NCI-H2107 treated with DMSO at 0.1 percent for 48 hours (cell line): ENCODE measurements around the gene MAST4.

Source experiments
- DNase-seq: peaks from one replicate; lab custom pipeline; 2025; ENCODE audit not compliant: unreplicated experiment; lab: John Stamatoyannopoulos, UW

Gene MAST4

GRCh38 chr5:66603164-66603563, 7.0 kb downstream of the MAST4 start:
- DNase-seq, result no peak

GRCh38 chr5:66603881-66604280, 7.7 kb downstream of the MAST4 start:
- DNase-seq, result no peak

DNA sequence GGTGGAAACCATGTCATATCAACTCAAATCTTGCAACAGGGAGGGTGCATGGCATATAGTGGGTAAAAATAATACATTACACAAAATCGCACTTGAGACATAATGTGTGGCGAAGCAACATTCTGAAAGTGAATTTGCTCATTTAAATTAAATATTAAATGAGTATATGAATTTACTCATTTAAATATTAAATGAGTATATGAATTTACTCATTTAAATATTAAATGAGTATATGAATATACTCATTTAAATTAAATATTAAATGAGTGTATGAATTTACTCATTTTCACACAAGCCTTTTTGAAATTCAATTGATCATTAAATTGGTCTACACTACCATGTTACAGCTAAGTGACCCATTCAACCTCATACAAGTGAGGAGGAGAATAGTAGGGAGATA, 10.5 kb downstream of the MAST4 start:
- DNase-seq, result no peak

DNA sequence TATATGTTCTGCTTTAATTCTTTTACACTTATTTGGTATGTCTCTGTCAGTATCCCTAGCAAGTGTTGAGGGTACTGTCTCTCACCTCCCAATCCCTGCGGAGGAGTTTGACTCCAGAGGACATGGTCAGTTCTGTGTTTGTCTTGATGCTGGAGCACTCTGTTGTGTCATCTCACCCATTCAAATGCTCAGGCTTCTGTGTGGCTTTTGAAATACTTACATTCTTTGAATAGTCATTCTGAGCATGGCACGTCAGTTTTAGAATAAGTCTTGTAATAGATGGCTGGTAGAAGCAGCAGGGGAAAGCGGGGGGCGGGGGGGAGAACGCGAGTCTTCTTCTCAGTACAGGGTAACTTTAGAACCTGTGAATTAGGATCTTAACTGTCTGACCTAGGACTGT, 12.3 kb downstream of the MAST4 start:
- no peak for DNase-seq

DNA sequence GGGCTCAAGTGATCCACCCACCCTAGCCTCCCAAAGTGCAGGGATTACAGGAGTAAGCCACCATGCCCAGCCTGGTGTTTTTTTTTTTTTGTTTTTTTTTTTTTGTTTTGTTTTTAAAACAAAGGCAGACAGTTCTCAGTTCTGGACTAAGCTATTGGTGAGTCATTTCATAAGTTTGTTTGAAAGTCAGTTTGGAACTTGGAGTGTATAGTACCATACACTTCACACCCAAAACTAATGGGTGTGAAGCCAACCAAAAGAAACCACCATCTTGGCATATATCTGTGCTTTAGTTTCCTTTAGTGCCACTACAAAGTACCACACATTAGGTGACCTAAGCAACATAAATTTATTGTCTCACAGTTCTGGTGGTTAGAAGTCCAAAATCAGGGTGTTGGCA, 13.4 kb downstream of the MAST4 start:
- no peak for DNase-seq

DNA sequence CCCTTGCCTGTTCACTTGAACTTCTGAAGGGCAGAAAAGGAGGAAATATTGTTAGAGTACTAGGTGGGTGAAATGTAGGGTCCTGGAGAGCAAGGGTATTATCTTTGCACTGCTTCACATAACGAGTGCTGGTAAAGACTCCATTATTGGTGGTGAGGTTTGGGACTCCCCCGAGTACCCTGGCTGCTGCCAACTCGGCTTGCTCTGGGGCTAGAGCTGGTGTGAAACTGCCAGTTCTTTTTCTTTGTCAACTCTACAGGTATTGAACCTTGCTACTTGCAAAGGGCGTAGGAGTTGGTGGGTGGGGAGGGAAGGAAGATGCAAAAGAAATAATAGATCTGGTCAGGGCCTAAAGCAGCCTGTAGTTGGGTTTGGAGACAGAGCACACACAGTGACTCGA, 16.0 kb downstream of the MAST4 start:
- DNase-seq, result no peak

- DNase-seq, result no peak
Observed at GRCh38 chr5:66615136-66615535, 18.9 kb downstream of the MAST4 start.

DNA sequence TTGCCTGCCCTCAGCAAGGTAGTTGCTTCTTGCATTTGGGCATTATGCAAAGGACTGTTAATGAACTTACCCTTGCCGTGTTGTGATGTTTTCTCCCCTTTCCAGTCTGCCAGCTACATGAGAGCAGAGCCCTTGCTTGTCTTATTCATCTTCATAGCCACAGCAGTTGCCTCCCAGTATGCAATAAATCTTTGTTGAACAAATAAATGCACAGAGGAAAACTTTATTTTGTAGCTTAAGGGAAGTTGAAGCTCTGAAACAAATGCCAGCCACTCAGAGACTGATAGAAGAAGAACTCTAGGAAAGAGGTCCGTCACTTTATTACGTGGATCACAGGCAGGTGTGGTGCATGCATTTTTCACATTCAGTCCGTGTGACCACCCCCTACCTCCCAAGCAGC, 19.7 kb downstream of the MAST4 start:
- DNase-seq, result no peak

DNA sequence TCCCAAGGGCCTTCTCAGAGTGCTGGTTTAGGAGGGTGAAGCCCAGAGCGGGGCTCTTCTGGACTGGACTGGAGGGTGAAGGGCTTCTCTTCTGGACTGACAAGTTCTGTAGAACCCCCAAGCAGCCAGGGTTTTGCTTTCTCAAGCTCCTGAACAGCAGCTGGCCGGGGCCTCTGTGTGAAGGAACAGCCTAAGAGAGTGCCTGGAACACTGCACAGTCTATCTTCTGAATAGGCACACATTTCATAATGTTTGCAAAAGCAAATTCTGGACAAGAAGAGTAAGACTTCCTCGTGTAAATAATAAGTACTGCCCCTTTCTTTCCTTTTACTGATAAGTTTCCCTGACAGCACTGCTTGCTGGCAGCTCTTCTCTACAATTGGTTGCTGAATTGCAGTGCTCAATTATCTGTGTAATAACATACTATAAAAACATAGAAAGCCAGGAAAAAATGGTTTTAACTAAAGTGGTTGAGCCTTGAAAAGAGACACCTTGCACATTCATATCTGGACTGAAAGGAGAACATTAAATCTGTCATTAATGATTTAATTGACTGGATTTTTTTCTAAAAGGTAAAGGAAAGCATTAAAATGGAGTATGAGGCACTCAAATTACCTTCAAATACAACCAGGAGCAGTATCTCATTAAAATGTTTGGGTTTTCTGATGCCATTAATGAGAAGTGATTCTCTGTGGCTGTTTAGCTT, 20.5 kb downstream of the MAST4 start:
- DNase-seq, result no peak

GRCh38 chr5:66617226-66617861, 21.2 kb downstream of the MAST4 start:
- no peak for DNase-seq

- DNase-seq, result no peak
Observed at GRCh38 chr5:66617991-66618768, 22.0 kb downstream of the MAST4 start.

- DNase-seq, result no peak
Observed at GRCh38 chr5:66620711-66621110, 24.5 kb downstream of the MAST4 start.

- DNase-seq, result no peak
Observed at GRCh38 chr5:66621146-66621545, 25.0 kb downstream of the MAST4 start.

GRCh38 chr5:66621736-66622135, 25.5 kb downstream of the MAST4 start:
- DNase-seq, result no peak

DNA sequence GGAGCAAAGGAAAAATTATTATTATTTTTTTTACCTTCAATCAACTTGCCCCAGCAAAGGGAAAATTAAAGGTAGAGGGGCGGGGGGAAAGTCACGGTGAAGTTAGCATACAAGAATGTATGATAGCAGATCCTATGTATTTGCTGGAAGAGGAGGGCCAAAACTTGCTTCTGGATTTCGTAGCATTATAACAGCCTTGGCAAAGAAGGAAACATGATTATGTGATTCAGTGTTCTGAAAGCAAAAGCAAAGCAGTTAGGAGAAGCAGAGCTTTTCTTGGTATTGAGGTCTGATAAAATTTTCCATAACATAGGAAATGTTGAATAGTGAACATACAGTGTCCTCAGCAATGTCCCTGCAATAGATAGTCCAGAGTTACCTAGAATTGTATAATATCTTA, 32.4 kb downstream of the MAST4 start:
- no peak for DNase-seq

DNA sequence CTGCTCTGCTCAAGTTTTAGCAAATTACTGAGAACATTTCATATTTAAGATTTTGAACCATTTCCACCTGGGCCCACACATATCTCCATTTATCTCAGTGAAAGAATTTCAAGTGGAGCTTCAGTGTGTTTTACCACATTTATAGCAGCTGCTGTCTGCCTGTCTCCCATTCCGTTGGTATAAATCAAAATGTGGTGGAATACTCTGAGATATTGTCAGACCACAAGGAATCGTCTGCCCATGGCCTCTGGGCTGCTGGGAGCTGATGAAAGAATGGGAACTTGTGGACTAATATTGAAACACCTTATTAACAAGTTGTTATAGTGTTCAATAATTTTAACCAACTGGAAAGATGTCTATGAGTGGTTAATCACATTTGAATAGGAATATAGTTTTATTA, 33.3 kb downstream of the MAST4 start:
- DNase-seq, result no peak

- DNase-seq, result peak; percentile 77
Observed at GRCh38 chr5:66633754-66634153, 37.6 kb downstream of the MAST4 start.

DNA sequence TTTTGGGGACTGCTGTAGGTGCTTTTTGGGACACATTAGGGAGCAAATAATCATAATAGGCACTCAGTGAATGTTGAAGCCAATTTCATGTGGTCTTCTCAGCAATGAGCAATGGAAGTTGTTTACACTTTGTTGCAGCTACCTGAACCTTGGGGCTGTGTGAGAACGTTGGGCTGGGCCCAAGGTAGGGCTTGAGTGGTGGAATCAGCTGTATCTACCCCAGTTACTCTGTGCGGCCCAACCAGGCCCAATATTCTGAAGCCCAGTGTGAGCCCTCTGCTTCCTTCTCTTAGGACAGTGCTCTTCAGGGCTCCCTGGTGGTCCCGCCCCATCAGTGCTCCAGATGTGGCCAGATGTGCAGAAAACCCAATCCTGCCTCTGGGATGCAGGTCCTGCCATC, 38.4 kb downstream of the MAST4 start:
- no peak for DNase-seq

DNA sequence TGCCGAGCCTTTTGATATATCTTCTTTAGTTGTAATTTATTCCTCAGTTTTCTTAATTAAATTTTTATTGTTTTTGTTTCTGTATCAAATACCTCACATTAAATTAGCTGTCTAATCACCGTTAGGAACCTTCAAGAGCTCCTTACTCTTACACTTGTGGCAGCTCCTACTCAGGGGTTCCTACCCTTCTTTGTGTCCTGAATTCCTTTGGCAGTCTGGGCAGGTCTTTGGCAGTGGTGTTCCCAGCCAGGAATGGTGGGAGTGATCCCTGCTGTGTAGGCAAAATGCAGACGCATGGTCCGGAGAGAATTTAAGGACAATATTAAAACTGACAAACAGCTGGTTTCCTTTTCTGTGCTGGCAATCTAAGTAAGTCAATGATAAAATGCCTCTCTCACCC, 41.8 kb downstream of the MAST4 start:
- DNase-seq, result no peak

GRCh38 chr5:66639037-66639436, 42.8 kb downstream of the MAST4 start:
- no peak for DNase-seq

DNA sequence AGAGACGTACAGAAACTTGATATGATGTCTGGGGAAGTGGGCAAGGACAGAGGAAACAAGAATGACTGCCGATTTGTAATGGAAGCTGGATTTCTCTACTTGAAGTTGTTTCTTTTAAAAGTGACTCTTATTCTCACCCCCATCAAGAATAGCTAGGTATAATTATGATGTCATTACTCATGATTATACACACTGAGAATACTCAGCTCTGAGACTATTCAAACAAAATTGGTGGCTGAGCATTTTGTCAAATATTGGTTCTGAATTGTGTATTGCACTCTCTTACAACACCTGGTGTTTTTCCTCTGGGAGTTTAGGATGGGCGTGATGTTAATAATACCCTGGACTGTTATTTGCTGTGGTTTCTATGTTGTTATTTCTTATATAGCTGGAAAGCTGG, 46.3 kb downstream of the MAST4 start:
- DNase-seq, result peak; percentile 79

DNA sequence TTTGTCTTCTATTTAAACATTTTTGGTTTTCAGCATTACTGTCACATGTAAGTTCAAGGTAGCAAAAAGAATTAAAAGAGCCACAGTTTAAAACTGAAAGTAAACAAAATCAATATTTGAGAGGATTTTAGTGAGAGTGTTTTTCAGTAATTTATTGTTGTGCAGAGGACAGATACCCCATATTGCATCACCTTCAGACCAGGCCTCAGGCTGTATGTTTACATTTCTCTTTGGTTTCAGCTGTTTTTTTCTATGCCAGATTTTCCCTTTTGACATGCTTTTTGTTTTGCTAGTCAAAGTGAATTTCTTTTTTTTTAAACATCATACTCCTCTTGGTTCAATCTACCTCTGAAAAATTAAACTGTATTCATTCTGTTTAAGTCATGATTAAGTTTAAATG, 47.2 kb downstream of the MAST4 start:
- peak; percentile 36 for DNase-seq
